A549 (cell line): ENCODE data around the gene SUPT20HL2. TPM values are rescaled to one million over a fixed set of nuclear protein-coding genes. Genes with fewer than 3 reads are reported as not detected.

Experiments
- ATAC-seq, 2 experiments: fragments of 200-7000 bp in 1 of 2; fragments of >200 bp in 1 of 2; cut with Nextera tagmentation in 1 of 2; cut with Tn5 transposase in 1 of 2; 3 replicates each; pipeline versions ENCODE4 v1.8.0 to v1.9.1; 2018 to 2020; ENCODE audit warnings: mild to moderate bottlenecking in 1 of 2, moderate library complexity in 1 of 2
- CTCF ChIA-PET: fragments of 300-600 bp; sonication (Branson Sonifier 250); formaldehyde crosslinking; extraction: SDS; loops from one replicate; lab custom pipeline; 2021; ENCODE audit warnings: antibody characterized with exemption, inconsistent platforms; lab: Yijun Ruan, JAX
- POLR2A ChIA-PET: fragments of 350-600 bp; formaldehyde crosslinking; extraction: SDS; loops from one replicate; lab custom pipeline; 2021; ENCODE audit warnings: antibody characterized with exemption, inconsistent platforms; lab: Yijun Ruan, JAX
- DNase-seq, 2 experiments: peaks; one replicate each; pipeline versions ENCODE4 v3.0.0 to v3.0.0-alpha.2; 2011 to 2016; ENCODE audit warnings: low read depth in 1 of 2, low spot score in 1 of 2
- FAIRE-seq: peaks from 2 replicates; lab custom pipeline; 2011; peaks lifted over from hg19 to GRCh38; lab: Jason Lieb, UNC
- H3K27ac ChIP-seq, 2 experiments: fragments of >200 bp; sonication (Bioruptor Twin); formaldehyde crosslinking; 3 replicates each; pipeline ENCODE4 v1.5.1; 2016 to 2017
- H3K4me1 ChIP-seq: fragments of >200 bp; sonication (Bioruptor Twin); formaldehyde crosslinking; 3 replicates; pipeline ENCODE4 v1.6.1; 2016
- H3K4me2 ChIP-seq: fragments of >200 bp; sonication (Bioruptor Twin); formaldehyde crosslinking; 3 replicates; pipeline ENCODE4 v1.6.1; 2016
- H3K4me3 ChIP-seq: fragments of >200 bp; sonication (Bioruptor Twin); formaldehyde crosslinking; 3 replicates; pipeline ENCODE4 v1.5.1; 2016
- H3K9me3 ChIP-seq: fragments of >200 bp; sonication (Bioruptor Twin); formaldehyde crosslinking; 3 replicates; pipeline ENCODE4 v1.6.1; 2016
- CBX2 ChIP-seq: fragments of 200-600 bp; sonication (generic); IDR thresholded peaks from 2 replicates; pipeline ENCODE4 v1.6.1; 2016; ENCODE audit warnings: low read depth, mild to moderate bottlenecking, borderline replicate concordance
- HOXA7 ChIP-seq: fragments of 250-450 bp; sonication (Bioruptor Pico); IDR thresholded peaks from 2 replicates; pipeline ENCODE4 v1.5.0; 2020; ENCODE audit warnings: mild to moderate bottlenecking, moderate library complexity
- JUN ChIP-seq, 2 experiments: fragments of >200 bp; sonication (Bioruptor Twin); formaldehyde crosslinking; IDR thresholded peaks; 2 replicates in 1 of 2; 3 replicates in 1 of 2; pipeline ENCODE4 v1.6.1; 2016 to 2017
- KDM1A ChIP-seq: fragments of 200-600 bp; sonication (generic); IDR thresholded peaks from 2 replicates; pipeline ENCODE4 v1.6.1; 2016; ENCODE audit warnings: low read depth, mild to moderate bottlenecking
- MYC ChIP-seq: IDR thresholded peaks from 2 replicates; pipeline ENCODE4 v1.6.1; 2012; ENCODE audit warnings: mild to moderate bottlenecking, inconsistent platforms, low read length, improper control_type of control experiment, borderline replicate concordance
- RAD21 ChIP-seq, 2 experiments: fragments of >200 bp in 1 of 2; sonication (Bioruptor Twin) in 1 of 2; formaldehyde crosslinking in 1 of 2; IDR thresholded peaks in 1 of 2; conservative IDR thresholded peaks in 1 of 2; 2 replicates in 1 of 2; 3 replicates in 1 of 2; pipeline ENCODE4 v1.6.1; 2012 to 2018; ENCODE audit warnings: inconsistent platforms in 1 of 2
- RCOR1 ChIP-seq: fragments of 150-350 bp; IDR thresholded peaks from 2 replicates; pipeline ENCODE4 v1.6.1; 2014; ENCODE audit warnings: antibody characterized with exemption, low read length, low read depth
- SREBF2 ChIP-seq: fragments of 450-650 bp; IDR thresholded peaks from 2 replicates; pipeline ENCODE4 v1.6.1; 2014; ENCODE audit warnings: mild to moderate bottlenecking, moderate library complexity
- WGBS: methylation state at CpG from one replicate; pipeline ENCODE4 v1.1.6; 2017; ENCODE audit errors: missing lambda C conversion rate; 5-methylcytosine and 5-hydroxymethylcytosine counted together
- polyA plus RNA-seq, 4 experiments: library from polyadenylated mRNA; depleted of rRNA in 3 of 4; stranded (reverse); fragments of >200 nt; fragmentation: RNase III in 1 of 4; extraction: RNeasy Plus Mini Kit Qiagen cat#74134 plus additional on column Dnase treatment in 1 of 4; gene quantifications; 2 replicates in 3 of 4; 3 replicates in 1 of 4; pipeline ENCODE4 v1.2.3, GENCODE V29; 2011 to 2017
- TF ChIP-seq, protein P1 (sequence below): fragments of >200 bp; sonication (Bioruptor Twin); formaldehyde crosslinking; IDR thresholded peaks from 3 replicates; pipeline ENCODE4 v1.5.1; 2016
- TF ChIP-seq, protein P2 (sequence below): fragments of 200-600 bp; sonication (generic); IDR thresholded peaks from 2 replicates; pipeline ENCODE4 v1.6.1; 2016; ENCODE audit warnings: antibody characterized with exemption, mild to moderate bottlenecking, moderate library complexity
- TF ChIP-seq, protein P3 (sequence below): IDR thresholded peaks from 2 replicates; pipeline ENCODE4 v1.6.1; 2012

The SUPT20HL2 gene
- polyA plus RNA-seq, 2 of the 4 experiments (the other 2 are of a cell fraction) = not detected

DNA sequence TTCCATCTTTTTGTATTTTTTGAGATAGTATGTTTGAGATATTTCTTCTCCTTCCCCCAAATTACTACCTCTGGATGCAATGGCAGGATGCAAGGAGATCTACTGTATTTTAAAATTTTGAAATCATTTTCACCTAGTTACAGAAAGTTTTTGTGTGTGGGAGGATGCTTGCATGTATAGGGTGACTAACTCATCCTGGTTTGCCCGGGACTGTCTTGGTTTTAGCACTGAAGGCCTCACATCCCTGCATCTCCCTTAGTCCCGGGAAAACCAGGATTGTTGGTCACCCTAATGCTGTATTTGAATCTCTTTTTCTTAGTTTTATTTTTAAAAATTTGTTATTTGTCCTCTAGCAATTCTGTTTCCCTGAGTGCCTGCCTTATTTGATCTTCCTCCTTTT lies 12.1 kb downstream of the SUPT20HL2 start:
- Histone ChIP-seq H3K4me3 (no peak overlapping the region), H3K9me3 (no peaks in the 10 kb centered on the region), H3K4me1 (no peaks in the 10 kb centered on the region), H3K27ac (no peak overlapping the region), H3K4me2 (no peak overlapping the region)
- WGBS = 59% methylated on average over 2 of the region's 2 CpGs
- FAIRE-seq (no peak), ATAC-seq (no peak), DNase-seq (no peak)
- POLR2A ChIA-PET = no interaction called here
- CTCF ChIA-PET = no interaction called here
- TF ChIP-seq SREBF2 = no peak

DNA sequence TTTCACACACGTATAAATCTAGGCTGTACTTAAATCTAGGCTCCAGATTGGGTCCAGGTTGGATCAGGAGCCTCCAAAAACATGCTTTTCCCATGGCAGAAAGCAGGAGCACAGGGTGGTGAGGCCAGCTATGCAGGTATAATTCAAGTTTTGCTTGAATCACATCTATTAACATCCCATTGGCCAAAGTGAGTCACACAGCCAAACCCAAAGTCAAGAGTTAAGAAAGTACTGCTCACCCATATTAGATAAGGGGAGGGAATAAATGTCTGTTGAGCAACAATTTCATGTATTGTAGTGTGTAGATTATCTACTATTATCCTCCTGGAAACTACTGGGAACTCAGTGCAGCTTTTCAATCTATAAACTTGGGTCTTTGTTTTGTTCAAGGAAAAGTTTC lies 12.8 kb downstream of the SUPT20HL2 start:
- Histone ChIP-seq H3K4me2 (no peak overlapping the region), H3K4me1 (no peaks in the 10 kb centered on the region), H3K4me3 (no peak overlapping the region), H3K9me3 (no peaks in the 10 kb centered on the region), H3K27ac (no peak overlapping the region)
- ChIA-PET POLR2A (no interaction called here), CTCF (no interaction called here)
- peak; percentile 86 for FAIRE-seq
- no peak for ATAC-seq
- 14% methylated on average over 1 of the region's 1 CpG for WGBS
- DNase-seq = no peak
- TF ChIP-seq RCOR1 (no peak), KDM1A (no peak), CBX2 (no peak), HOXA7 (CRISPR knock-in tag) (no peak), MYC (no peak)
- TF ChIP-seq, protein P1, sequence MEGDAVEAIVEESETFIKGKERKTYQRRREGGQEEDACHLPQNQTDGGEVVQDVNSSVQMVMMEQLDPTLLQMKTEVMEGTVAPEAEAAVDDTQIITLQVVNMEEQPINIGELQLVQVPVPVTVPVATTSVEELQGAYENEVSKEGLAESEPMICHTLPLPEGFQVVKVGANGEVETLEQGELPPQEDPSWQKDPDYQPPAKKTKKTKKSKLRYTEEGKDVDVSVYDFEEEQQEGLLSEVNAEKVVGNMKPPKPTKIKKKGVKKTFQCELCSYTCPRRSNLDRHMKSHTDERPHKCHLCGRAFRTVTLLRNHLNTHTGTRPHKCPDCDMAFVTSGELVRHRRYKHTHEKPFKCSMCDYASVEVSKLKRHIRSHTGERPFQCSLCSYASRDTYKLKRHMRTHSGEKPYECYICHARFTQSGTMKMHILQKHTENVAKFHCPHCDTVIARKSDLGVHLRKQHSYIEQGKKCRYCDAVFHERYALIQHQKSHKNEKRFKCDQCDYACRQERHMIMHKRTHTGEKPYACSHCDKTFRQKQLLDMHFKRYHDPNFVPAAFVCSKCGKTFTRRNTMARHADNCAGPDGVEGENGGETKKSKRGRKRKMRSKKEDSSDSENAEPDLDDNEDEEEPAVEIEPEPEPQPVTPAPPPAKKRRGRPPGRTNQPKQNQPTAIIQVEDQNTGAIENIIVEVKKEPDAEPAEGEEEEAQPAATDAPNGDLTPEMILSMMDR = no peak
- TF ChIP-seq, protein P2, sequence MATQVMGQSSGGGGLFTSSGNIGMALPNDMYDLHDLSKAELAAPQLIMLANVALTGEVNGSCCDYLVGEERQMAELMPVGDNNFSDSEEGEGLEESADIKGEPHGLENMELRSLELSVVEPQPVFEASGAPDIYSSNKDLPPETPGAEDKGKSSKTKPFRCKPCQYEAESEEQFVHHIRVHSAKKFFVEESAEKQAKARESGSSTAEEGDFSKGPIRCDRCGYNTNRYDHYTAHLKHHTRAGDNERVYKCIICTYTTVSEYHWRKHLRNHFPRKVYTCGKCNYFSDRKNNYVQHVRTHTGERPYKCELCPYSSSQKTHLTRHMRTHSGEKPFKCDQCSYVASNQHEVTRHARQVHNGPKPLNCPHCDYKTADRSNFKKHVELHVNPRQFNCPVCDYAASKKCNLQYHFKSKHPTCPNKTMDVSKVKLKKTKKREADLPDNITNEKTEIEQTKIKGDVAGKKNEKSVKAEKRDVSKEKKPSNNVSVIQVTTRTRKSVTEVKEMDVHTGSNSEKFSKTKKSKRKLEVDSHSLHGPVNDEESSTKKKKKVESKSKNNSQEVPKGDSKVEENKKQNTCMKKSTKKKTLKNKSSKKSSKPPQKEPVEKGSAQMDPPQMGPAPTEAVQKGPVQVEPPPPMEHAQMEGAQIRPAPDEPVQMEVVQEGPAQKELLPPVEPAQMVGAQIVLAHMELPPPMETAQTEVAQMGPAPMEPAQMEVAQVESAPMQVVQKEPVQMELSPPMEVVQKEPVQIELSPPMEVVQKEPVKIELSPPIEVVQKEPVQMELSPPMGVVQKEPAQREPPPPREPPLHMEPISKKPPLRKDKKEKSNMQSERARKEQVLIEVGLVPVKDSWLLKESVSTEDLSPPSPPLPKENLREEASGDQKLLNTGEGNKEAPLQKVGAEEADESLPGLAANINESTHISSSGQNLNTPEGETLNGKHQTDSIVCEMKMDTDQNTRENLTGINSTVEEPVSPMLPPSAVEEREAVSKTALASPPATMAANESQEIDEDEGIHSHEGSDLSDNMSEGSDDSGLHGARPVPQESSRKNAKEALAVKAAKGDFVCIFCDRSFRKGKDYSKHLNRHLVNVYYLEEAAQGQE = no peak

DNA sequence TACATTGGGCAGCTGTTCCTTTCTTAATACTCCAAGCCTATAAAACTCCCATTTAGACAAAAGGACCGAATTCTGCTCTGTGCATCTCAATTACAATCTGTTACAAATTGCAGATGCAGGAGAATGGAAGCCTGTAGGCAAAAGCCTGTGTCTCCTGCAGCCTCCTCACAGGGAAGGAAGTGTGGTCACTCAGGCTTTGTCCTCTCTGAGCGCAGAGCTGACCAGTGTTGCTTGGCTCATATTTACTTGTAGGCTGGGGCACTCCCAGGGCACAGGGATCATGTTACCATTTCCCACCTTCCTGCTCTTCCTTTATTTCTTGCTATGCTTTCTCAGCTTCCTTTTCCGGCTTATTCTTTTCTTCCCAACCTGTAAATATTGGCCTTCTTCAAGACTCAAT lies 15.7 kb downstream of the SUPT20HL2 start:
- TF ChIP-seq JUN (IDR thresholded peaks at IDR 0.05) = no peak
- Histone ChIP-seq H3K27ac (no peak overlapping the region), H3K4me2 (no peak overlapping the region), H3K4me3 (no peak overlapping the region), H3K9me3 (no peaks in the 10 kb centered on the region), H3K4me1 (no peaks in the 10 kb centered on the region)
- peak in 1 of 2 experiments; percentile 7 for DNase-seq
- WGBS = 43% methylated on average over 3 of the region's 3 CpGs
- ChIA-PET CTCF (no interaction called here), POLR2A (no interaction called here)
- no peak for FAIRE-seq
- peak in 1 of 2 experiments; percentile 68; a peak in 3 of 6 replicates for ATAC-seq

DNA sequence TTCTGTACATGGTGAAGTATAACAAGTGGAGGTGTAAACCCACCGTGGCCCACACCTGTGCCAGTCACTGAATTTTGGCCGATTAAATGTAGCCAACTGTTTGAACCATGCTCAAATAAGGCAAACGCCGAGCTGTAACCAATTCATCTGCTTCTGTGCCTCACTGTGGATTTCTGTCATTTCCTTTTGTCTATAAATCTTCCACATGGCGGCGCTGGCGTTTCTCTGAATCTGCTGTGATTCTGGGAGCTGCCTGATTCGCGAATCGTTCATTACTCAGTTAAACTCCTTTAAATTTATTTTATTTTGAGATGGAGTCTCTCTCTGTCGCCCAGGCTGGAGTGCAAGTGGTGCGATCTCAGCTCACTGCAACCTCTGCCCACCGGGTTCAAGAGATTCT lies 19.2 kb downstream of the SUPT20HL2 start:
- 75% methylated on average over 13 of the region's 13 CpGs for WGBS
- TF ChIP-seq, protein P3, sequence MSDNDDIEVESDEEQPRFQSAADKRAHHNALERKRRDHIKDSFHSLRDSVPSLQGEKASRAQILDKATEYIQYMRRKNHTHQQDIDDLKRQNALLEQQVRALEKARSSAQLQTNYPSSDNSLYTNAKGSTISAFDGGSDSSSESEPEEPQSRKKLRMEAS = no peak
- TF ChIP-seq RAD21 (conservative IDR thresholded peaks at IDR 0.05 in 1 of 2, IDR thresholded peaks at IDR 0.05 in 1 of 2) = 0 out of 5 replicates have a peak, but pooled peaks of 1 of the 2 experiments have one; percentile 9
- ATAC-seq (no peak), DNase-seq (peak in 1 of 2 experiments; percentile 7), FAIRE-seq (no peak)
- ChIA-PET POLR2A (no interaction called here), CTCF (interaction anchor here (1.4 kb wide), 1 partner anchor 10 kb away, joined by 4 read pairs; no protein-coding TSS in a partner anchor)
- Histone ChIP-seq H3K27ac (no peak overlapping the region), H3K9me3 (no peaks in the 10 kb centered on the region), H3K4me2 (no peak overlapping the region), H3K4me1 (no peaks in the 10 kb centered on the region), H3K4me3 (no peak overlapping the region)
